Adrenal gland (tissue), 12 donors: ENCODE data around the gene OPCML. TPM values are rescaled to one million over a fixed set of nuclear protein-coding genes. Genes with fewer than 3 reads are reported as not detected.

Experiments used
- DNase-seq, 7 donors: peaks; one replicate each; pipeline ENCODE4 v3.0.0-alpha.2; 2019 to 2020
- H3K27ac ChIP-seq, 5 donors: fragments of 200-600 bp; sonication (generic) in 4 of 5; 1 replicate in 3 of 5; 2 replicates in 2 of 5; pipeline versions ENCODE4 v1.5.1 to v1.8.0; 2016 to 2020; ENCODE audit warnings: mild to moderate bottlenecking in 1 of 5
- H3K27me3 ChIP-seq: fragments of 200-600 bp; 2 replicates; pipeline ENCODE4 v1.8.0; 2021
- H3K36me3 ChIP-seq, 2 donors: fragments of 200-600 bp; replicated peaks in 1 of 2; 1 replicate in 1 of 2; 2 replicates in 1 of 2; pipeline versions ENCODE4 v1.5.1 to v1.8.0; 2018 to 2022
- H3K4me1 ChIP-seq, 2 donors: fragments of 200-600 bp; replicated peaks in 1 of 2; 1 replicate in 1 of 2; 2 replicates in 1 of 2; pipeline versions ENCODE4 v1.5.1 to v1.8.0; 2018 to 2021
- H3K4me3 ChIP-seq, 4 donors: fragments of 200-600 bp; sonication (generic) in 3 of 4; one replicate each; pipeline ENCODE4 v1.5.1; 2016 to 2018
- H3K9me3 ChIP-seq, 3 donors: fragments of 200-600 bp; sonication (generic) in 1 of 3; replicated peaks in 1 of 3; 1 replicate in 2 of 3; 2 replicates in 1 of 3; pipeline versions ENCODE4 v1.5.1 to v1.8.0; 2016 to 2021
- POLR2A ChIP-seq, 2 donors: fragments of 450-650 bp; IDR thresholded peaks; one replicate each; pipeline ENCODE4 v1.6.1; 2017; ENCODE audit warnings: antibody characterized with exemption in 2 of 2, mild to moderate bottlenecking in 2 of 2, moderate library complexity in 1 of 2
- WGBS, 4 donors: extraction: QIAGEN DNeasy Blood & Tissue Kit in 2 of 4; methylation state at CpG; one replicate each; pipeline versions ENCODE4 v1.1.5 to v1.1.7; 2013 to 2017; 5-methylcytosine and 5-hydroxymethylcytosine counted together
- intact Hi-C, 2 donors: fragments of 100-400 bp; cut with DNase I; formaldehyde crosslinking; loops; one replicate each; pipeline versions ENCODE4 v1.14.1 to v1.15.0; 2022 to 2023
- polyA plus RNA-seq, 3 donors: library from polyadenylated mRNA; stranded (reverse); fragments of 200-250 nt in 2 of 3; fragments of 350-450 nt in 1 of 3; fragmentation: Illumina TruSeq in 1 of 3; extraction: RNeasy Lipid Tissue Mini Kit (QIAGEN cat#74804) in 1 of 3; gene quantifications; one replicate each; pipeline ENCODE4 v1.2.3, GENCODE V29; 2013 to 2014
- total RNA-seq, 9 donors: library from RNA; depleted of rRNA in 4 of 9; stranded (reverse); fragments of >200 nt in 4 of 9; fragments of 120-200 nt in 1 of 9; fragmentation: NEBNext Ultra II Directional in 1 of 9; extraction: Animal tissue kit (Norgen Biotek cat#: 25700) in 1 of 9; gene quantifications; one replicate each; pipeline versions ENCODE4 v1.1.0 to v1.2.4, GENCODE V29; 2013 to 2023
- TF ChIP-seq, protein P1 (sequence below), 6 experiments: fragments of 450-650 bp in 4 of 6; fragments of 200-600 bp in 2 of 6; sonication (generic) in 1 of 6; IDR thresholded peaks; 1 replicate in 5 of 6; 2 replicates in 1 of 6; pipeline versions ENCODE4 v1.5.1 to v1.8.0; 2016 to 2021; ENCODE audit warnings: antibody characterized with exemption in 6 of 6, mild to moderate bottlenecking in 2 of 6, moderate library complexity in 1 of 6
- donor health status: healthy with polysubstance abuse.
- donor health status: Bipolar disorder and iron deficiency.
- donor health status: DM: yes; HTN: yes; CAD: no.
- donor health status: DM: no; HTN: no; CAD: no.
- donor health status: DM: no; HTN: no; CAD: no.
- donor health status: DM: yes; HTN: yes; CAD: no.

Gene OPCML
- total and polyA plus RNA-seq, 12 donors: 0.10 to 5.5 (median 0.72) TPM; not detected in 5

- Histone ChIP-seq H3K36me3 (no peaks in the 10 kb centered on the region), H3K4me1 (no peaks in the 10 kb centered on the region), H3K4me3 (no peak overlapping the region), H3K9me3 (no peaks in the 10 kb centered on the region), H3K27me3 (no peaks in the 10 kb centered on the region), H3K27ac (no peak overlapping the region)
- DNase-seq: no peak
- WGBS, 4 donors: 59 to 69% (median 66%) methylated on average over 9 to 11 of the region's 11 CpGs
- TF ChIP-seq, protein P1, sequence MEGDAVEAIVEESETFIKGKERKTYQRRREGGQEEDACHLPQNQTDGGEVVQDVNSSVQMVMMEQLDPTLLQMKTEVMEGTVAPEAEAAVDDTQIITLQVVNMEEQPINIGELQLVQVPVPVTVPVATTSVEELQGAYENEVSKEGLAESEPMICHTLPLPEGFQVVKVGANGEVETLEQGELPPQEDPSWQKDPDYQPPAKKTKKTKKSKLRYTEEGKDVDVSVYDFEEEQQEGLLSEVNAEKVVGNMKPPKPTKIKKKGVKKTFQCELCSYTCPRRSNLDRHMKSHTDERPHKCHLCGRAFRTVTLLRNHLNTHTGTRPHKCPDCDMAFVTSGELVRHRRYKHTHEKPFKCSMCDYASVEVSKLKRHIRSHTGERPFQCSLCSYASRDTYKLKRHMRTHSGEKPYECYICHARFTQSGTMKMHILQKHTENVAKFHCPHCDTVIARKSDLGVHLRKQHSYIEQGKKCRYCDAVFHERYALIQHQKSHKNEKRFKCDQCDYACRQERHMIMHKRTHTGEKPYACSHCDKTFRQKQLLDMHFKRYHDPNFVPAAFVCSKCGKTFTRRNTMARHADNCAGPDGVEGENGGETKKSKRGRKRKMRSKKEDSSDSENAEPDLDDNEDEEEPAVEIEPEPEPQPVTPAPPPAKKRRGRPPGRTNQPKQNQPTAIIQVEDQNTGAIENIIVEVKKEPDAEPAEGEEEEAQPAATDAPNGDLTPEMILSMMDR (IDR thresholded peaks at IDR 0.05): no peak
- no peak for TF ChIP-seq POLR2A (IDR thresholded peaks at IDR 0.05)
- intact Hi-C loops: no loop called here
These were observed 23.8 kb downstream of the OPCML start for GRCh38 chr11:133508468-133508867.

DNA sequence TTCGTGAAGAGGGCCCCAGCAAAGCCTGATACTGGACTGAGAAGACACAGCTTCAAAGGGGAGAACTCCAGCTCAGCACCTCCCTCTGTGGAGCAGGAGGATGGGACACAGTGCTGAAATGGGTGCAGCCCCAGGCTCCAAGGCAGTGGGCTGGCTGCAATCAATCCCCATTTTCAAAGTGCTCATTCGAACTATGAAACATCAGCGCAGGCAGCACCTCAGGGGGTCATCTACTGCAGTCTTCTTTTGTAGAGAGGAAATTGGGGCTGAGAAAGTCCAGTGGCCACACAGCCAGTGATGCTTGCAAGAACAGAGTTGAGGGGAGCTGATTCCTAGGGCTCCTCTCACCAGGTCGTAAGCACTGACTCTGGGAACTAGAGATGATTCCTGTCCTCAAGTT lies 25.1 kb downstream of the OPCML start:
- no peak overlapping the region for H3K27ac ChIP-seq
- H3K36me3 ChIP-seq: no peaks in the 10 kb centered on the region
- no peak for DNase-seq
- WGBS, 4 donors: 74 to 100% (median 78%) methylated on average over 4 of the region's 4 CpGs
- H3K27me3 ChIP-seq: no peaks in the 10 kb centered on the region
- no peak overlapping the region for H3K4me3 ChIP-seq
- intact Hi-C loops: no loop called here
- no peaks in the 10 kb centered on the region for H3K4me1 ChIP-seq
- no peaks in the 10 kb centered on the region for H3K9me3 ChIP-seq
- no peak for TF ChIP-seq POLR2A (IDR thresholded peaks at IDR 0.05)
- TF ChIP-seq, protein P1 (IDR thresholded peaks at IDR 0.05): no peak

- 66 to 85% (median 72%) methylated on average over 6 of the region's 6 CpGs for WGBS, 4 donors
- no peaks in the 10 kb centered on the region for H3K4me1 ChIP-seq
- no peak for DNase-seq
- TF ChIP-seq POLR2A (IDR thresholded peaks at IDR 0.05): no peak
- TF ChIP-seq, protein P1 (IDR thresholded peaks at IDR 0.05): no peak
- no peak overlapping the region for H3K4me3 ChIP-seq
- H3K9me3 ChIP-seq: no peaks in the 10 kb centered on the region
- H3K36me3 ChIP-seq: no peaks in the 10 kb centered on the region
- no peaks in the 10 kb centered on the region for H3K27me3 ChIP-seq
- H3K27ac ChIP-seq: no peak overlapping the region
- intact Hi-C loops: no loop called here
These were observed 25.7 kb downstream of the OPCML start for GRCh38 chr11:133506551-133507094.

GRCh38 chr11:133506023-133506422 lies 26.3 kb downstream of the OPCML start:
- H3K4me1 ChIP-seq: no peaks in the 10 kb centered on the region
- 52 to 74% (median 61%) methylated on average over 3 of the region's 3 CpGs for WGBS, 4 donors
- intact Hi-C loops: no loop called here
- no peak for DNase-seq
- H3K9me3 ChIP-seq: no peaks in the 10 kb centered on the region
- no peak overlapping the region for H3K4me3 ChIP-seq
- TF ChIP-seq, protein P1 (IDR thresholded peaks at IDR 0.05): no peak
- no peak for TF ChIP-seq POLR2A (IDR thresholded peaks at IDR 0.05)
- H3K36me3 ChIP-seq: no peaks in the 10 kb centered on the region
- no peak overlapping the region for H3K27ac ChIP-seq
- no peaks in the 10 kb centered on the region for H3K27me3 ChIP-seq
